Mesothelial cell of epicardium (in vitro differentiated cells): ENCODE measurements around the gene PAK4. TPM values are rescaled to one million over a fixed set of nuclear protein-coding genes. Genes with fewer than 3 reads are reported as not detected.
A peak's percentile ranks its signal among the peaks of the same experiment; 100 is the strongest.

Experiments used
- DNase-seq, 2 experiments: peaks; one replicate each; pipeline ENCODE4 v3.0.0; 2021; ENCODE audit warnings: low spot score in 2 of 2; ENCODE audit not compliant: unreplicated experiment in 2 of 2
- H3K27ac Mint-ChIP-seq: 2 replicates; pipeline ENCODE4 v1.8.0; 2021; ENCODE audit warnings: mixed read lengths
- H3K27me3 Mint-ChIP-seq: 2 replicates; pipeline ENCODE4 v1.8.0; 2021; ENCODE audit warnings: low read depth, mixed read lengths
- H3K36me3 Mint-ChIP-seq: 2 replicates; pipeline ENCODE4 v1.8.0; 2021; ENCODE audit warnings: mixed read lengths
- H3K4me1 Mint-ChIP-seq: 2 replicates; pipeline ENCODE4 v1.8.0; 2021; ENCODE audit warnings: mixed read lengths
- H3K4me3 Mint-ChIP-seq: 2 replicates; pipeline ENCODE4 v1.8.0; 2021; ENCODE audit warnings: mild to moderate bottlenecking, moderate library complexity, mixed read lengths
- H3K9me3 Mint-ChIP-seq: 2 replicates; pipeline ENCODE4 v1.8.0; 2021; ENCODE audit warnings: mixed read lengths
- total RNA-seq: library from RNA; stranded (reverse); gene quantifications from 3 replicates; pipeline ENCODE4 v1.2.1, GENCODE V29; 2021
- TF ChIP-seq, protein P1 (sequence below): fragments of 200-600 bp; sonication (generic); IDR thresholded peaks from one replicate; pipeline ENCODE4 v1.5.0; 2021; ENCODE audit warnings: antibody characterized with exemption; ENCODE audit not compliant: unreplicated experiment

Gene PAK4
- total RNA-seq, 1 donor from 2014 or later = 102 TPM

DNA sequence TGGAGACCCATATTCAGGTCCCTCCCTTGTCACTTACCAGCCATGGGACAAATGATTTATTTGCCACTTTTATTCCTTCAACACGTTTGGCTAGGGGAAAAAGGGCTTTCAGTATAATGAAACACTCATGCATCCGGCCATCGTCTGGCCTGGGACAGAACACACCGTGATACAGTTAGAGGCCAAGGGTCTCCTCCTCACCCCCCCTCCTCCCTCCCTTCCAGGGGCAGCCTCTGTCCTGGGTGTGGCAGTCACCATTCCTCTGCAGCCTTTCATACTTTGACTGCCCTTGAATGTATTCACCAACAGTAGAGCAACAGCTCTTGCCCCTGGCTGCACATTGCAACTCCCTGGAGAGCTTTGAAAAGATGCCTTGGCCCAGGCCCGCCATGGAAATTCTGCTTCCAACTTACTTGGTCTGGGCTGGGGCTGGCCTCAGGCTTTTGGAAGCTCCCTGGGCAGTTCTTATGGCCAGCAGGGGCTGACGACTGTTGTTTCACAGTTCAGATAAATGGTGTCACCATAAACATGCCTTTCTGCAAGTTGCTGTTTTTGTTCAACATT, 3.0 kb downstream of the PAK4 start:
- H3K27ac Mint-ChIP-seq = peak overlapping the region; percentile 86
- TF ChIP-seq, protein P1, sequence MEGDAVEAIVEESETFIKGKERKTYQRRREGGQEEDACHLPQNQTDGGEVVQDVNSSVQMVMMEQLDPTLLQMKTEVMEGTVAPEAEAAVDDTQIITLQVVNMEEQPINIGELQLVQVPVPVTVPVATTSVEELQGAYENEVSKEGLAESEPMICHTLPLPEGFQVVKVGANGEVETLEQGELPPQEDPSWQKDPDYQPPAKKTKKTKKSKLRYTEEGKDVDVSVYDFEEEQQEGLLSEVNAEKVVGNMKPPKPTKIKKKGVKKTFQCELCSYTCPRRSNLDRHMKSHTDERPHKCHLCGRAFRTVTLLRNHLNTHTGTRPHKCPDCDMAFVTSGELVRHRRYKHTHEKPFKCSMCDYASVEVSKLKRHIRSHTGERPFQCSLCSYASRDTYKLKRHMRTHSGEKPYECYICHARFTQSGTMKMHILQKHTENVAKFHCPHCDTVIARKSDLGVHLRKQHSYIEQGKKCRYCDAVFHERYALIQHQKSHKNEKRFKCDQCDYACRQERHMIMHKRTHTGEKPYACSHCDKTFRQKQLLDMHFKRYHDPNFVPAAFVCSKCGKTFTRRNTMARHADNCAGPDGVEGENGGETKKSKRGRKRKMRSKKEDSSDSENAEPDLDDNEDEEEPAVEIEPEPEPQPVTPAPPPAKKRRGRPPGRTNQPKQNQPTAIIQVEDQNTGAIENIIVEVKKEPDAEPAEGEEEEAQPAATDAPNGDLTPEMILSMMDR = no peak
- no peaks in the 10 kb centered on the region for H3K36me3 Mint-ChIP-seq
- no peaks in the 10 kb centered on the region for H3K9me3 Mint-ChIP-seq
- H3K4me1 Mint-ChIP-seq = peaks cover 78% of the 10 kb centered on the region
- H3K4me3 Mint-ChIP-seq = peak overlapping the region; percentile 24
- no peaks in the 10 kb centered on the region for H3K27me3 Mint-ChIP-seq
- DNase-seq = no peak

DNA sequence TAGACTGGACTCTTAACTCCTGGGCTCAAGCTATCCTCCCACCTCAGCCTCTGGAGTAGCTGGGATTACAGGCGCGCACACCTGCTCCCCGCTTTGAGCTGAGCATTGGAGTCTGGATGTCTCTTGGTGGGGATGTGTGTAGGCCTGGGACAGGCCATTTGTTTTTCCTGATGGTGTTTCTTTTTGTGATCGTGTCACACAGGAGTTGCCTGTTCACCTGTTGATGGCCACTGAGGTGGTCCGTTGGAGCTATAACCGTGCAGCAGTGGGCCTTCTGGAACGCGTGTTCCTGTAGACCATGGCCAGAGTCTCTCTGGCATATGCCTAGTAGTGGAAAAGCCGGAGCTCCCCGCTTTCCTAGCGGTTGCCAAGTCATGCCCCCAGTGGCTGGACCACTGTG, 3.5 kb downstream of the PAK4 start:
- DNase-seq = no peak
- Mint-ChIP-seq H3K27me3 (no peaks in the 10 kb centered on the region), H3K4me1 (peaks cover 82% of the 10 kb centered on the region), H3K36me3 (no peaks in the 10 kb centered on the region), H3K27ac (peak overlapping the region; percentile 86), H3K4me3 (no peak overlapping the region), H3K9me3 (no peaks in the 10 kb centered on the region)
- TF ChIP-seq, protein P1 = no peak

DNA sequence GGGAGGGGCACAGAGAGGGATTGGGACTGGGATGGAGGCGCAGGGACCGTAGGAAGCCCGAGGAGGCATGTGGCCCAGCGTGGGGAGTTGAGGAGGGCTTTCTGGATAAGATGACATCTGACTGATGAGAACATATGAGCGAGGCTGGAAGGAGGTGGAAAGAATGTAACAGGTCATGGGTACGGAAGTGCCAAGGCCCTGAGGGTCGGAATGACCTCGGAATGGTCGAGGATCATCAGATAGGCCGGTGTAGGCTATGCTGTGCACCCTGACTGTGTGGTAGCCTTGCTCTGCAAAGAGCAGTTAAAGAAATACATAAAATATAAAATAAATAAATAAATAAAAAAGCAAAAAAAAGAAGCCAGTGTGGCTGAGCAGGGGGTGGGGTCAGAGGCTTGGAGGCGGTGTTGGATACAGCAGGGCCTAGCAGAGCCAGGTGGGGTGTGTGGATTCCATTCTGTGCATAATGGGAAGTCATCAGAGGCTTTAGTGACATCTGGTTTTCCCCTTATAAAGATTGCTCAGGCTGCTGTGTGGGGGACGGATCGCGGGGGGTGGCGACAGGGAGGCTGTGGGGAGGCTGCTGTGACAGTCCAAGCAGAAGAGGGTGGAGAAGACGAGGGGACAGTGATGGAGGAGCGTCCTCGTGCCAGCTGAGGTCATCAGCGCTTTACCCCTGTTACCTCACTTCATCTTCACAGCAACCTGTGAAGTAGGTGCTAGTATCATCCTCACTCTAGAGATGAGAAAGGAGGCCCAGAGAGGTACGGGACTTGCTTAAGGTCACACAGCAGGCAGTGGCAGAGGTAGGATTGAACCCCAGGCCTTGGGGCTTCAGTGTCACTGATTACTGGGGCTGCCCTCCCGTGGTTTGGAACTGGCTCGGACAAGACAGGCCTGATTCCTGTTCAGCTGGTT, 5.0 kb downstream of the PAK4 start:
- Mint-ChIP-seq H3K27me3 (no peaks in the 10 kb centered on the region), H3K9me3 (no peaks in the 10 kb centered on the region), H3K27ac (peak overlapping the region; percentile 100), H3K4me1 (peaks cover 80% of the 10 kb centered on the region), H3K36me3 (no peaks in the 10 kb centered on the region), H3K4me3 (peak overlapping the region; percentile 30)
- DNase-seq = no peak
- TF ChIP-seq, protein P1 = no peak

DNA sequence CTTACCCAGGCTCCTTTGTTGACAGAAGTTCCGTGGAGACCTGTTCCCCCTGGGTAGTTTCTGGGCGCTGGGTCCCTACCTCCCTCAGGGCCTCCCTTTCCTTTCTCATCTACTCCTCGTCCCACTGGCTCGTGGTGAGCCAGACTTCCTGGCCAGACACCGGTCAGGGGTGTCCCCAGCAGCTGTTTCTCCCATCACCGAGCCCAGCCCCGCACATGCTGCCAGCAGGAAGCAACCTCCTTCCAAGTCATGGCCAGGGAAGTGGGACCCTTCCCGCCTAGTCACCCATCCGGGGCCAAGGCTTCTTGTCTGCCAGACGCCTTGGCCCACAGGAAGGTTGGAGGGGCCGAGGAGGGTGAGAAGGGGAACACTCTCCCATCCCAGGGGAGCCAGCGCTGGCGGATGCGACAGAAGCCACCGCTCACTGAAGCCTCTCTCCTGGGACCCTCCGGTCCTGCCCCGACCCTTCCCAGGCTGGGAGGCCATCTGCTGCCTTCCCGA, 5.7 kb downstream of the PAK4 start:
- Mint-ChIP-seq H3K4me1 (peaks cover 84% of the 10 kb centered on the region), H3K9me3 (no peaks in the 10 kb centered on the region), H3K27ac (peak overlapping the region; percentile 100), H3K4me3 (no peak overlapping the region), H3K36me3 (no peaks in the 10 kb centered on the region), H3K27me3 (no peaks in the 10 kb centered on the region)
- no peak for DNase-seq
- TF ChIP-seq, protein P1 = no peak

DNA sequence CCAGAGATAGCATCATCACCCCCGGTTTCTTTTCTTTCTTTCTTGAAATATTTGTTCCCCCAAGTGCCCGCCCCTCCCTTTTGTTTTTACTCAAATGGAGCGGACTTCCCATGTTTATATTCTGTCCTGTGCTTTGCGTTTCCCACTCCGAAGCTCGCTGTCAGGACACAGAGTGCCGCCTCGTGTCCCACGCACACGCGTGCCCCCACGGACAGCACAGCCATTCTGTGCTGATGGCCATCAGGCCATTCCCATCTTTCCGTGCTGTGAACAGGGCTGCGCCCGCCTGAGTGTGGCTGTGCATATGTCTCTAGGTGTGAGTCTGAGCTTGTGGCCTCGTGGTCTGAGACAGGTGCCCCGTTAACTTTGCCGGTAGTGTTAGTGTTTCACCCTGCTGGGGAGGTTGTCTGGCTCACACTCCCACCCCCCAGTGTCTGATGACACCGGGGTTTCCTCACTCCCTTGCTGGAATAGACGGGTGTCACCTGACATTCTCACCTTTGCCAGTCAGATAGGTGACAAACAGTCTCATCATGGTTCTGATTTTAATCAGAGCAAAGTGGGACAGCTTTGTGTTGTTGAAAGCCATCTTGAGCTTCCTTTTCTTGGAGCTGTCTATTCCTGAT, 6.9 kb downstream of the PAK4 start:
- no peak for DNase-seq
- Mint-ChIP-seq H3K27ac (peak overlapping the region; percentile 100), H3K4me1 (peaks cover 84% of the 10 kb centered on the region)

More for the DNA sequence above, 6.9 kb downstream of the PAK4 start:
- TF ChIP-seq, protein P1 = no peak
- H3K27me3 Mint-ChIP-seq = no peaks in the 10 kb centered on the region
- H3K36me3 Mint-ChIP-seq = no peaks in the 10 kb centered on the region
- no peaks in the 10 kb centered on the region for H3K9me3 Mint-ChIP-seq
- H3K4me3 Mint-ChIP-seq = peak overlapping the region; percentile 25
